ENCODE data around the gene INPP5F.
"Not testable (repeated sequence)": the region's sequence is repeated elsewhere in the genome, so short reads cannot be mapped to it uniquely, and the experiment has no call there.

INPP5F gene

GRCh38 chr10:119768455-119769094, 42.7 kb downstream of the INPP5F start:
- Mint-ChIP-seq H3K4me1 (ENCODE audit: low read depth) (peaks cover 2% of the 10 kb centered on the region), H3K27ac (no peak overlapping the region), H3K9me3 (no peaks in the 10 kb centered on the region), H3K4me3 (no peak overlapping the region), H3K27me3 (ENCODE audit: low read depth) (no peaks in the 10 kb centered on the region), H3K36me3 (ENCODE audit: low read depth) (no peaks in the 10 kb centered on the region)
- no peak for DNase-seq (ENCODE audit: low spot score)

GRCh38 chr10:119769886-119770285, 44.0 kb downstream of the INPP5F start:
- no peaks in the 10 kb centered on the region for H3K36me3 Mint-ChIP-seq (ENCODE audit: low read depth)
- no peak overlapping the region for H3K27ac Mint-ChIP-seq
- no peaks in the 10 kb centered on the region for H3K9me3 Mint-ChIP-seq
- peaks cover 5% of the 10 kb centered on the region for H3K4me1 Mint-ChIP-seq (ENCODE audit: low read depth)
- no peak for DNase-seq (ENCODE audit: low spot score)
- H3K4me3 Mint-ChIP-seq, result no peak overlapping the region
- no peaks in the 10 kb centered on the region for H3K27me3 Mint-ChIP-seq (ENCODE audit: low read depth)

- Mint-ChIP-seq H3K27me3 (ENCODE audit: low read depth) (no peaks in the 10 kb centered on the region), H3K4me1 (ENCODE audit: low read depth) (peaks cover 5% of the 10 kb centered on the region), H3K27ac (no peak overlapping the region), H3K4me3 (no peak overlapping the region), H3K36me3 (ENCODE audit: low read depth) (no peaks in the 10 kb centered on the region), H3K9me3 (no peaks in the 10 kb centered on the region)
- no peak for DNase-seq (ENCODE audit: low spot score)
Measured at GRCh38 chr10:119770928-119771327, 45.1 kb downstream of the INPP5F start.

DNA sequence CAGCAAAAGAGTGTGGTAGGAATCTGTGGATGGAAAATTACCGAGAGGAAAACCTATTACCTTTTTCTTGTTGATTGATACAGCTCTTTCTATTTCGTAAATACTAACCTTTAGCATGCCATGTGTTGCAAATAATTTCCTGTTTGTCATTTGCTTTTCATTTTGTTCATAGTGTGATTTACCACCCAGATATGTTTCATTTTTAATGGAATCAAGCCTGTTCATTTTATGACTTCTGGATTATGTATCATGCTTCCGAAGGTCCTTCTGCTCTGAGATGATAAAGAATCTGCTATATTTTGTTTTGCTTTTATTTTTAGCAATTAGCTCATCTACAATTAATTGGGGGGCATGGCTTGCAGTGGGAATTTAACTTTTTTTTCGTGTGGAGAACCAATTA, 46.5 kb downstream of the INPP5F start:
- H3K27me3 Mint-ChIP-seq (ENCODE audit: low read depth), result no peaks in the 10 kb centered on the region
- no peaks in the 10 kb centered on the region for H3K36me3 Mint-ChIP-seq (ENCODE audit: low read depth)
- DNase-seq (ENCODE audit: low spot score), result no peak
- H3K4me1 Mint-ChIP-seq (ENCODE audit: low read depth), result peaks cover 5% of the 10 kb centered on the region
- H3K9me3 Mint-ChIP-seq, result no peaks in the 10 kb centered on the region
- no peak overlapping the region for H3K27ac Mint-ChIP-seq
- H3K4me3 Mint-ChIP-seq, result no peak overlapping the region

GRCh38 chr10:119773041-119773440, 47.2 kb downstream of the INPP5F start:
- not testable (repeated sequence) for H3K27ac Mint-ChIP-seq; H3K4me3 Mint-ChIP-seq; H3K4me1 Mint-ChIP-seq (ENCODE audit: low read depth); H3K36me3 Mint-ChIP-seq (ENCODE audit: low read depth); H3K9me3 Mint-ChIP-seq; H3K27me3 Mint-ChIP-seq (ENCODE audit: low read depth); DNase-seq (ENCODE audit: low spot score)

GRCh38 chr10:119775529-119775928, 49.7 kb downstream of the INPP5F start:
- no peak for DNase-seq (ENCODE audit: low spot score)
- Mint-ChIP-seq H3K4me3 (no peak overlapping the region), H3K36me3 (ENCODE audit: low read depth) (no peaks in the 10 kb centered on the region), H3K27ac (no peak overlapping the region), H3K4me1 (ENCODE audit: low read depth) (peaks cover 3% of the 10 kb centered on the region), H3K9me3 (no peaks in the 10 kb centered on the region), H3K27me3 (ENCODE audit: low read depth) (no peaks in the 10 kb centered on the region)

- Mint-ChIP-seq H3K4me1 (ENCODE audit: low read depth) (peaks cover 3% of the 10 kb centered on the region), H3K9me3 (no peaks in the 10 kb centered on the region), H3K4me3 (no peak overlapping the region), H3K27ac (no peak overlapping the region), H3K27me3 (ENCODE audit: low read depth) (no peaks in the 10 kb centered on the region), H3K36me3 (ENCODE audit: low read depth) (peaks cover 2% of the 10 kb centered on the region)
- no peak for DNase-seq (ENCODE audit: low spot score)
Measured at GRCh38 chr10:119776536-119776935, 50.7 kb downstream of the INPP5F start.

- H3K27me3 Mint-ChIP-seq (ENCODE audit: low read depth), result no peaks in the 10 kb centered on the region
- H3K27ac Mint-ChIP-seq, result no peak overlapping the region
- H3K36me3 Mint-ChIP-seq (ENCODE audit: low read depth), result peaks cover 3% of the 10 kb centered on the region
- DNase-seq (ENCODE audit: low spot score), result no peak
- H3K4me1 Mint-ChIP-seq (ENCODE audit: low read depth), result peaks cover 3% of the 10 kb centered on the region
- no peaks in the 10 kb centered on the region for H3K9me3 Mint-ChIP-seq
- no peak overlapping the region for H3K4me3 Mint-ChIP-seq
Measured at GRCh38 chr10:119777686-119778085, 51.8 kb downstream of the INPP5F start.

DNA sequence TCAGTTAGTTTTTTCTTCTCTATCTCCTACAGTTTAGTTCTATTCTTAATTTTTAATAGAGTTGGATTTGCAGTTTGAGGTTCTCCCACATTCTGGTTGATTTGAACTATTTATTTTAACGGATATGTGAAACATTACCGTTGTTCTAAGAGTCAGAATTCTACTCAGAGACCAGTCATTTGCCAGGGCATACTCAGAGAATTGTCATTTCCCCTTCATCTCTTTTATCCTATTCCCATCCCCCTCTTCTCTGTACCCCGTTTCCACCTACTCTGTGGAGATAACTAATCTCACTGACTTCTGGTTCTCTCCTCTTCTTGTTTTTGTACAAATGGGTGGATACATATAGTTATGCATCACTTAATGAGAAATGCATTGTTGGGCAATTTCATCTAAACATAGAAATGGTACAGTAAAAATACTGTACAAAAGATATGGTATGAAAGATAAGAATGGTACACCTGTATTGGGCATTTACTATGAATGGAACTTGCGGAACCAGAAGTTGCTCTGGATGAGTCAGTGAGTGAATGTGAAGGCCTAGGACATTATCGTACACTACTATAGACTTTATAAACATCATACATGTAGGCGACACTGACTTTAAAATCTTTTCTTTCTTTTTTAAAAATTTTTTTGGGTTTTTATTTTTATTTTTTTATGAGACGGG, 53.1 kb downstream of the INPP5F start:
- H3K36me3 Mint-ChIP-seq (ENCODE audit: low read depth), result peaks cover 3% of the 10 kb centered on the region
- H3K4me3 Mint-ChIP-seq, result no peak overlapping the region
- H3K9me3 Mint-ChIP-seq, result no peaks in the 10 kb centered on the region
- no peak for DNase-seq (ENCODE audit: low spot score)
- no peak overlapping the region for H3K27ac Mint-ChIP-seq
- no peaks in the 10 kb centered on the region for H3K27me3 Mint-ChIP-seq (ENCODE audit: low read depth)
- peaks cover 3% of the 10 kb centered on the region for H3K4me1 Mint-ChIP-seq (ENCODE audit: low read depth)

GRCh38 chr10:119780879-119781480, 55.1 kb downstream of the INPP5F start:
- Mint-ChIP-seq H3K9me3 (no peaks in the 10 kb centered on the region), H3K36me3 (ENCODE audit: low read depth) (peaks cover 3% of the 10 kb centered on the region), H3K4me1 (ENCODE audit: low read depth) (peaks cover 17% of the 10 kb centered on the region), H3K27me3 (ENCODE audit: low read depth) (no peaks in the 10 kb centered on the region), H3K4me3 (no peak overlapping the region), H3K27ac (no peak overlapping the region)
- no peak for DNase-seq (ENCODE audit: low spot score)

- Mint-ChIP-seq H3K9me3 (no peaks in the 10 kb centered on the region), H3K36me3 (ENCODE audit: low read depth) (peaks cover 3% of the 10 kb centered on the region), H3K27me3 (ENCODE audit: low read depth) (no peaks in the 10 kb centered on the region), H3K4me1 (ENCODE audit: low read depth) (peaks cover 20% of the 10 kb centered on the region), H3K4me3 (no peak overlapping the region), H3K27ac (no peak overlapping the region)
- DNase-seq (ENCODE audit: low spot score), result no peak
Measured at GRCh38 chr10:119781498-119781897, 55.6 kb downstream of the INPP5F start.

GRCh38 chr10:119782981-119783664, 57.3 kb downstream of the INPP5F start:
- Mint-ChIP-seq H3K9me3 (no peaks in the 10 kb centered on the region), H3K4me3 (no peak overlapping the region), H3K27me3 (ENCODE audit: low read depth) (peaks cover 3% of the 10 kb centered on the region), H3K4me1 (ENCODE audit: low read depth) (peaks cover 31% of the 10 kb centered on the region), H3K27ac (no peak overlapping the region), H3K36me3 (ENCODE audit: low read depth) (peaks cover 3% of the 10 kb centered on the region)
- DNase-seq (ENCODE audit: low spot score), result no peak

DNA sequence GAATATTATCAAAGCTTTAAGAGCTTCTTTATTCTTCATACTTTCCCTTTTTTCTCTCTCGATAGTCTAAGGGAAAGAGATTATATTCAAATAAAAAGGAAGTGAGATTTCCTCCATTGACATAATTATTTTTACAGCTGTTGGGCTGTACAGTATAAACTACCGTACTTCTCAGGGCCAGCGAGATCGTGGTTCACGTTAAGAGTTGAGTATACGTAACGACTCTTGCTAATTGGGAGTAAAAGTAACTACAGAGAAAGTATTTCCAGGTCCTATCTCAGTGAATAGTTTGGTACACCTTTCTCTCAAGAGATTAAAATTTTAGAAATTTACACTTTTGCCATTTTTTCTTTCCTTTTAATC, 57.8 kb downstream of the INPP5F start:
- H3K36me3 Mint-ChIP-seq (ENCODE audit: low read depth), result peaks cover 3% of the 10 kb centered on the region

DNA sequence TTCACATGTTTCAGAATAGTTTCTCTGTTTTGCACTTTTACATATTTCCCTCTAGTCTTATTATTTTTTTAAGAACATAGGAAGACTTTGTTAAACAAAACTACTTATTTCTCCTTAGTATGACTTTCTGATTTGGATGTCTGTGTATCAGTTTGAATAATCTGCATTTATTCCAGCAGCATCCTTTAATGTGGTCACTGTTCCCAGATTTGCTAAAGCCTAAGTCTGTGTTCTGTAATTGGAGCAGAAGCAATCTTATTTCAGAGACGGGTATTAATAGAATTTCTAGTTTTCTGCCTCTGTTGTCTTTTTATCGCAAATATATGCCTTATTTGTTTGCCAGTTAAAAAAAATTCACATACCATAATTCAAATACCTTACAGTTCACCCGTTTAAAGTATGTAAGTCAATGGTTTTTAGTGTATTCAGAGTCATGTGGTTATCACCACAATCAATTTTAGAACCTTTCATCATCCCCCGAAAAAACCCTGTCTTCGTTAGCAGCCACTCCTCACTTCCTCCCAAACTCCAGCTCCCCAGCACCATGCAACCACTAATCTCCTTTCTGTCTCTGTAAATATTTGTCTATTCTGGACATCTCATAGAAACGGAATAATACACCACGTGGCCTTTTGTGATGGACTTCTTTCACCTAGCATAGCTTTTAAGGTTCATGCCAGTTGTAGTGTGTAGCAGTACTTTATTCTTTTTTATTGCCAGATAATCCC, 58.7 kb downstream of the INPP5F start:
- Mint-ChIP-seq H3K4me1 (ENCODE audit: low read depth) (peaks cover 31% of the 10 kb centered on the region), H3K27me3 (ENCODE audit: low read depth) (peaks cover 3% of the 10 kb centered on the region), H3K4me3 (peak overlapping the region; percentile 12), H3K27ac (peak overlapping the region; percentile 17), H3K9me3 (no peaks in the 10 kb centered on the region), H3K36me3 (ENCODE audit: low read depth) (peaks cover 3% of the 10 kb centered on the region)
- no peak for DNase-seq (ENCODE audit: low spot score)

More for the DNA sequence above, 57.8 kb downstream of the INPP5F start:
- Mint-ChIP-seq H3K4me3 (no peak overlapping the region), H3K4me1 (ENCODE audit: low read depth) (peaks cover 31% of the 10 kb centered on the region), H3K27ac (no peak overlapping the region), H3K27me3 (ENCODE audit: low read depth) (peaks cover 3% of the 10 kb centered on the region), H3K9me3 (no peaks in the 10 kb centered on the region)
- DNase-seq (ENCODE audit: low spot score), result no peak
